ENCODE measurements around the gene NDUFA1.
"Not testable (repeated sequence)": the region's sequence is repeated elsewhere in the genome, so short reads cannot be mapped to it uniquely, and the experiment has no call there.

Gene NDUFA1

GRCh38 chrX:119919835-119920585 is 48.4 kb downstream of the NDUFA1 start:
- Histone ChIP-seq H3K4me3 (no peak overlapping the region), H3K27ac (no peak overlapping the region)
- TF ChIP-seq, protein P1, sequence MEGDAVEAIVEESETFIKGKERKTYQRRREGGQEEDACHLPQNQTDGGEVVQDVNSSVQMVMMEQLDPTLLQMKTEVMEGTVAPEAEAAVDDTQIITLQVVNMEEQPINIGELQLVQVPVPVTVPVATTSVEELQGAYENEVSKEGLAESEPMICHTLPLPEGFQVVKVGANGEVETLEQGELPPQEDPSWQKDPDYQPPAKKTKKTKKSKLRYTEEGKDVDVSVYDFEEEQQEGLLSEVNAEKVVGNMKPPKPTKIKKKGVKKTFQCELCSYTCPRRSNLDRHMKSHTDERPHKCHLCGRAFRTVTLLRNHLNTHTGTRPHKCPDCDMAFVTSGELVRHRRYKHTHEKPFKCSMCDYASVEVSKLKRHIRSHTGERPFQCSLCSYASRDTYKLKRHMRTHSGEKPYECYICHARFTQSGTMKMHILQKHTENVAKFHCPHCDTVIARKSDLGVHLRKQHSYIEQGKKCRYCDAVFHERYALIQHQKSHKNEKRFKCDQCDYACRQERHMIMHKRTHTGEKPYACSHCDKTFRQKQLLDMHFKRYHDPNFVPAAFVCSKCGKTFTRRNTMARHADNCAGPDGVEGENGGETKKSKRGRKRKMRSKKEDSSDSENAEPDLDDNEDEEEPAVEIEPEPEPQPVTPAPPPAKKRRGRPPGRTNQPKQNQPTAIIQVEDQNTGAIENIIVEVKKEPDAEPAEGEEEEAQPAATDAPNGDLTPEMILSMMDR (IDR thresholded peaks at IDR 0.05), result no peak
- no peak for DNase-seq (ENCODE audit: low spot score)

- not testable (repeated sequence) for DNase-seq (ENCODE audit: low spot score); H3K27ac ChIP-seq; H3K4me3 ChIP-seq
Measured at GRCh38 chrX:119922391-119922790, 50.8 kb downstream of the NDUFA1 start.

All from coronary artery (tissue), 2 donors.